ENCODE measurements around the gene MIPOL1. TPM values are rescaled to one million over a fixed set of nuclear protein-coding genes. Genes with fewer than 3 reads are reported as not detected.

The MIPOL1 gene
- total and polyA plus RNA-seq, 2 of the 13 experiments (the other 11 are each of a cell fraction or from before 2014, with no cell fraction given): 8.6 to 34.2 TPM

- TF ChIP-seq ZNF609 (CRISPR knock-in tag; IDR thresholded peaks at IDR 0.05; ENCODE audit: borderline replicate concordance) (peak; percentile 15; the same call in 1 of the 2 replicates), MXD1 (CRISPR knock-in tag; IDR thresholded peaks at IDR 0.05) (no peak), REL (CRISPR knock-in tag; conservative IDR thresholded peaks at IDR 0.05) (no peak), HOMEZ (CRISPR knock-in tag; IDR thresholded peaks at IDR 0.05; ENCODE audit: low read depth) (peak; percentile 83; the same call in 1 of the 2 replicates), NFIB (CRISPR knock-in tag; IDR thresholded peaks at IDR 0.05; ENCODE audit: borderline replicate concordance) (no peak), ZSCAN5A (CRISPR knock-in tag; IDR thresholded peaks at IDR 0.05; ENCODE audit: borderline replicate concordance) (no peak; the same call in 1 of the 2 replicates), KDM5B (CRISPR knock-in tag; IDR thresholded peaks at IDR 0.05; ENCODE audit: borderline replicate concordance) (no peak), ATF6 (CRISPR knock-in tag; conservative IDR thresholded peaks at IDR 0.05) (no peak), ZNF576 (CRISPR knock-in tag; IDR thresholded peaks at IDR 0.05) (no peak), ZHX1 (CRISPR knock-in tag; IDR thresholded peaks at IDR 0.05; ENCODE audit: low read depth) (no peak), NR2F2 (IDR thresholded peaks at IDR 0.05; ENCODE audit: borderline replicate concordance, low read depth) (0 out of 2 replicates have a peak, but pooled peaks have one; percentile 15)
Measured at GRCh38 chr14:37329189-37330001, 131.7 kb downstream of the MIPOL1 start (continued).
